Glutamatergic neuron (in vitro differentiated cells): Measurements from ENCODE around the gene CHD6. TPM values are rescaled to one million over a fixed set of nuclear protein-coding genes. Genes with fewer than 3 reads are reported as not detected.

Experiments used
- DNase-seq: peaks from one replicate; pipeline ENCODE4 v3.0.0; 2022
- H3K27ac Mint-ChIP-seq: one replicate; pipeline ENCODE4 v1.8.0; 2020; ENCODE audit warnings: mild to moderate bottlenecking, mixed read lengths, inconsistent platforms; ENCODE audit not compliant: unreplicated experiment
- H3K27me3 Mint-ChIP-seq: one replicate; pipeline ENCODE4 v1.8.0; 2020; ENCODE audit warnings: mild to moderate bottlenecking, moderate library complexity, mixed read lengths, inconsistent platforms; ENCODE audit not compliant: unreplicated experiment
- H3K36me3 Mint-ChIP-seq: one replicate; pipeline ENCODE4 v1.8.0; 2020; ENCODE audit warnings: mild to moderate bottlenecking, mixed read lengths, inconsistent platforms; ENCODE audit not compliant: unreplicated experiment
- H3K4me1 Mint-ChIP-seq: one replicate; pipeline ENCODE4 v1.8.0; 2020; ENCODE audit warnings: mild to moderate bottlenecking, low read depth, mixed read lengths, inconsistent platforms; ENCODE audit not compliant: unreplicated experiment
- H3K4me3 Mint-ChIP-seq: one replicate; pipeline ENCODE4 v1.8.0; 2020; ENCODE audit warnings: mild to moderate bottlenecking, mixed read lengths, inconsistent platforms; ENCODE audit not compliant: unreplicated experiment
- H3K9me3 Mint-ChIP-seq: one replicate; pipeline ENCODE4 v1.8.0; 2020; ENCODE audit warnings: mild to moderate bottlenecking, moderate library complexity, mixed read lengths, inconsistent platforms; ENCODE audit not compliant: unreplicated experiment
- total RNA-seq: library from RNA; stranded (reverse); fragmentation: NEBNext Ultra II Directional; extraction: Animal tissue kit (Norgen Biotek cat#: 25700); gene quantifications from one replicate; pipeline ENCODE4 v1.2.1, GENCODE V29; 2021; ENCODE audit not compliant: unreplicated experiment
- TF ChIP-seq, protein P1 (sequence below): fragments of 200-600 bp; sonication (generic); IDR thresholded peaks from one replicate; pipeline ENCODE4 v1.5.0; 2021; ENCODE audit not compliant: partially characterized antibody, unreplicated experiment

The CHD6 gene
- total RNA-seq, 1 donor from 2014 or later: 85.6 TPM

DNA sequence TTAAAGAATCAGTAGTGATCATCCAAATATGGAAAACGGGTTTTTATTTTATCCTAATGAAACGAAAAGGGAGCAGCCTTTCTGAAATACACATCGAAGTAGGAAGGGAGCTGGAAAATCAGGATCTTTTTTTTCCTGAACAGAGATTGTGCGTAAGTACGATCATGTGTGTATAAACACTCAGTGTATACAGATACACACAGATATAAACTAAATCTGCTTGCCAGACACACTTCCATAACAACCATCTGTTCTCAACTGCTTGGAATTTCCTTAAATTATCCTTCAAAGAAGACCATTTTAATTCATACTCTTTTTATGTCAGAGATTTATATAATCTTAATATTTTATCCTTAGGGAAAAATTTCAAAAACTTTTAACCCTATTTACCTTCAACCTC, 110.7 kb downstream of the CHD6 start:
- Mint-ChIP-seq H3K27ac (no peak overlapping the region), H3K4me3 (no peak overlapping the region), H3K4me1 (peaks cover 16% of the 10 kb centered on the region), H3K9me3 (no peaks in the 10 kb centered on the region), H3K36me3 (no peaks in the 10 kb centered on the region), H3K27me3 (peaks cover 2% of the 10 kb centered on the region)
- TF ChIP-seq, protein P1, sequence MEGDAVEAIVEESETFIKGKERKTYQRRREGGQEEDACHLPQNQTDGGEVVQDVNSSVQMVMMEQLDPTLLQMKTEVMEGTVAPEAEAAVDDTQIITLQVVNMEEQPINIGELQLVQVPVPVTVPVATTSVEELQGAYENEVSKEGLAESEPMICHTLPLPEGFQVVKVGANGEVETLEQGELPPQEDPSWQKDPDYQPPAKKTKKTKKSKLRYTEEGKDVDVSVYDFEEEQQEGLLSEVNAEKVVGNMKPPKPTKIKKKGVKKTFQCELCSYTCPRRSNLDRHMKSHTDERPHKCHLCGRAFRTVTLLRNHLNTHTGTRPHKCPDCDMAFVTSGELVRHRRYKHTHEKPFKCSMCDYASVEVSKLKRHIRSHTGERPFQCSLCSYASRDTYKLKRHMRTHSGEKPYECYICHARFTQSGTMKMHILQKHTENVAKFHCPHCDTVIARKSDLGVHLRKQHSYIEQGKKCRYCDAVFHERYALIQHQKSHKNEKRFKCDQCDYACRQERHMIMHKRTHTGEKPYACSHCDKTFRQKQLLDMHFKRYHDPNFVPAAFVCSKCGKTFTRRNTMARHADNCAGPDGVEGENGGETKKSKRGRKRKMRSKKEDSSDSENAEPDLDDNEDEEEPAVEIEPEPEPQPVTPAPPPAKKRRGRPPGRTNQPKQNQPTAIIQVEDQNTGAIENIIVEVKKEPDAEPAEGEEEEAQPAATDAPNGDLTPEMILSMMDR: no peak
- no peak for DNase-seq

DNA sequence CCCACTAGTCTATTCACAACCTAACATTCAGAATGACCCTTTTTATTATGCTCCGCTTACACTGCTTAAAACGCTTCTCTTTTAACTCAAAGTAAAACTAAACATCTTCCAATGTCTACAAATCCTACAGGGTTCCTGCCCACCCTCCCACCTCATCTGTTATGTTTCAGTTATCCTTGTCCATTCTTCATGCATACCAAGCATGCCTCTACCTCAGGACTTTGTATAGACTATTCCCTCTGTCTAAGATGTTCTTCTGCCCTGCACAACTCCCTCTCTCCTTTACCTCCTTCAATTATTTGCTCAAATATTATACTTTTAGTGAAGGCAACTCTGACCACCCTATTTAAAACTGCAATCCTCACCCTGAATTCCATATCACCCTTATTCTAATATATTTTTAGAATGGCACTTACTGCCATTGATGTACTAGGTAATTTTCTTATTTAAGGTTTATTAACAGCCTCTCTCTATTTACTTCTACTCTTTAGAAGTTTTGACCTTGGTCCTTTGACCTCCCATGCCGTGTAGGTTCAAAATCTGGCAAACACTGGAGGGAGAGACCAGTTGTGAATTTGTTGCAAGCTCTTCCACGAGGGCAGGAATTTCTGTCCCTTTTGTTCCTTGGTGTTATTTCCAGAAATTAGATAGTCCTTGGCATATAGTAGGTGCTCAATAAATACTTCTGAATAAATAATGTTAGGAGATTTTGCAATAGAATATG, 111.8 kb downstream of the CHD6 start:
- Mint-ChIP-seq H3K27ac (no peak overlapping the region), H3K36me3 (no peaks in the 10 kb centered on the region), H3K4me3 (no peak overlapping the region), H3K9me3 (no peaks in the 10 kb centered on the region), H3K27me3 (no peaks in the 10 kb centered on the region), H3K4me1 (peaks cover 14% of the 10 kb centered on the region)
- no peak for DNase-seq
- TF ChIP-seq, protein P1: no peak

DNA sequence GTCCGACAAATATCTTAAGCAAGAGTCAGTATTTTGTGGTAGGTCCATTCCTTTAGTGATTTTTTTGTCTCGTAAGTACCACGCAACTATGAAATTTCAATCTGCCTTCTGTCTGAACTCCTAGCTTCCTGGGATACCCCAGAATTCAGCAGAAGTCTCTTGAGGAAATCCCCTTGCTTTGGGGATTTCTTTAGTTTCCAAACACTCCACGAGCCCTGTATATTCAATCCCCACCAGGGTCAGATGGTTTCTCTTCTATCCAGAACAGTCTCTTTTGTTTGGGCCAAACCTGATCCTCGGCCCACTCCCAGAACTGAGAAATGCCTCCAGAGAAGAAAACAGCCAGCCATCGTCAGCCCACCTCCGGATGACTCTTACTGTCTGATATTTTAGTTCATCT, 113.0 kb downstream of the CHD6 start:
- DNase-seq: no peak
- H3K4me1 Mint-ChIP-seq: peaks cover 9% of the 10 kb centered on the region
- no peaks in the 10 kb centered on the region for H3K27me3 Mint-ChIP-seq
- H3K9me3 Mint-ChIP-seq: no peaks in the 10 kb centered on the region
- no peak overlapping the region for H3K4me3 Mint-ChIP-seq
- H3K36me3 Mint-ChIP-seq: no peaks in the 10 kb centered on the region
- no peak overlapping the region for H3K27ac Mint-ChIP-seq
- TF ChIP-seq, protein P1: no peak

DNA sequence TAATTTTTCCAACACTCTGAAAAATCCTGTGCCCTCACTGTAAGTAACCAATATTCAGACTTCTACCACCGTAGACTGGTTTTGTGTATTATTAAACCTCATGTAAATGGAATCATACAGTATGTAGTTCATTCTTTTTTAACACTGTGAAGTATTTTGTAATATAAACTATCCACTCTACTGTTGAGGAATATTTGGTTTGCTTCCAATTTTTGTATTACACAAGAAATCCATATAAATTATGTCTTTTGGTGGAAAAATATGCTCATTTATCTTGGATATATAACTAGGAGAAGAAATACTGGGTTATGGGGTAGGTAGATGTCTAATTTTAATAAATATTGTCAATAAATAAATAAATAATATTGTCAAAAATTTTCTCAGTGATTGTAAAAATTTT, 116.8 kb downstream of the CHD6 start:
- no peak for DNase-seq
- peaks cover 1% of the 10 kb centered on the region for H3K4me1 Mint-ChIP-seq
- H3K9me3 Mint-ChIP-seq: no peaks in the 10 kb centered on the region
- TF ChIP-seq, protein P1: no peak
- no peak overlapping the region for H3K27ac Mint-ChIP-seq
- H3K4me3 Mint-ChIP-seq: no peak overlapping the region
- no peaks in the 10 kb centered on the region for H3K27me3 Mint-ChIP-seq
- H3K36me3 Mint-ChIP-seq: no peaks in the 10 kb centered on the region

DNA sequence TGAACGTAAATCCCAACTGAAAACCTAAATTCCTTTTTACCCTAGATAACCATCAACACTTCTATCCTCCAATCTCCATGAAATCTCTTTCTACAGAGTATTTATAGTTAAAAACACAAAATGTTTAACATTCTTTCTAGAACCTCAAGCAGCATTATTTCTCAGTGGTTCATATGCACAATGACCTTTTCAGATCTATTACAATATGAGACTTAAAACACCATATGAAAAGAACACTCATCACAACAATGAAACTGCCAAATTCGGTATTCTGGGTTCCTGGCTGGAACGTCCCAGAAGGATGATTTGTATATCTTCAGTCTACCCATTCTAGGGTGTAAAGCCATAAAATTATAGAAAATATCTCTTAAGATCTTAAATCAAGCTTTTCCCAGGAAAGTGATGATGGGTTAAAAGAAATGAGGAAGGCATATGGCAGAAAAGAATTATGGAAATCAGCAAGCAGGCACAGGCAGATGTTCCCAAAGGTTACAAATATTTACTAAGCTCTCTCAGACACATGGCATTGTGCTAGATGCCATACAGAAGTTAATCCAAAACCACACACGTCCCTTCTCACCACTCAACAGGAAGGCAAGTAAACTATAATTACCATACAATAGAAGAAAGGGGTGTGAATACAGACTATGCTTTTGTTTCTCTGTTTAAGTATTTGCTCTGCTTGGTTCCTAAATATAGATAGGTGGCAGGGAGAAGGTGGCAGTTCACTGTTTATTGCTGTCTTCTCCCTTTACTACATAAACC, 118.0 kb downstream of the CHD6 start:
- H3K9me3 Mint-ChIP-seq: no peaks in the 10 kb centered on the region
- TF ChIP-seq, protein P1: no peak

More for the DNA sequence above, 118.0 kb downstream of the CHD6 start:
- H3K27me3 Mint-ChIP-seq: no peaks in the 10 kb centered on the region
- no peak for DNase-seq
- no peak overlapping the region for H3K27ac Mint-ChIP-seq
- no peaks in the 10 kb centered on the region for H3K36me3 Mint-ChIP-seq
- H3K4me1 Mint-ChIP-seq: peaks cover 1% of the 10 kb centered on the region
- no peak overlapping the region for H3K4me3 Mint-ChIP-seq
